Naive thymus-derived CD4-positive, alpha-beta T cell (primary cell): ENCODE data around the gene KRT6B. TPM values are rescaled to one million over a fixed set of nuclear protein-coding genes. Genes with fewer than 3 reads are reported as not detected.

Source experiments
- ATAC-seq: fragments of 150-1000 bp; cut with Tn5 transposase; 2 replicates; pipeline ENCODE4 v1.10.0; 2021; ENCODE audit warnings: mild to moderate bottlenecking, moderate library complexity
- CTCF ChIA-PET: fragments of 350-600 bp; sonication (Branson Sonifier 250); formaldehyde crosslinking; loops from one replicate; lab custom pipeline; 2021; ENCODE audit warnings: antibody characterized with exemption; lab: Charles Lee
- POLR2A ChIA-PET: fragments of 350-600 bp; sonication (Branson Sonifier 250); formaldehyde crosslinking; loops from one replicate; lab custom pipeline; 2021; ENCODE audit warnings: antibody characterized with exemption, inconsistent platforms; lab: Charles Lee
- DNase-seq, 9 donors: peaks; one replicate each; pipeline versions ENCODE4 v3.0.0 to v3.0.0-alpha.2; 2020 to 2022; ENCODE audit warnings: mixed read lengths in 1 of 9
- H3K27ac ChIP-seq: one replicate; pipeline ENCODE4 v1.7.0; 2013; ENCODE audit warnings: mild to moderate bottlenecking, low read depth, low read length, moderate library complexity
- H3K27me3 ChIP-seq, 2 donors: one replicate each; pipeline ENCODE4 v1.7.0; 2013; ENCODE audit warnings: low read length in 2 of 2, mild to moderate bottlenecking in 2 of 2, moderate library complexity in 2 of 2; ENCODE audit not compliant: control insufficient read depth in 2 of 2, insufficient read depth in 2 of 2
- H3K36me3 ChIP-seq, 3 experiments: 1 replicate in 2 of 3; 2 replicates in 1 of 3; pipeline ENCODE4 v1.7.0; 2013; ENCODE audit warnings: low read length in 3 of 3, mild to moderate bottlenecking in 3 of 3, moderate library complexity in 1 of 3; ENCODE audit not compliant: insufficient read depth in 3 of 3, control insufficient read depth in 2 of 3
- H3K4me1 ChIP-seq, 2 donors: one replicate each; pipeline ENCODE4 v1.7.0; 2013; ENCODE audit warnings: low read length in 2 of 2, mild to moderate bottlenecking in 2 of 2, moderate library complexity in 1 of 2; ENCODE audit not compliant: control insufficient read depth in 2 of 2, insufficient read depth in 2 of 2
- H3K4me3 ChIP-seq: 2 replicates; pipeline ENCODE4 v1.7.0; 2013; ENCODE audit warnings: mild to moderate bottlenecking, low read length
- H3K9me3 ChIP-seq, 3 experiments: 1 replicate in 2 of 3; 2 replicates in 1 of 3; pipeline ENCODE4 v1.7.0; 2013; ENCODE audit warnings: low read length in 3 of 3; ENCODE audit not compliant: control insufficient read depth in 2 of 3
- H3K27ac Mint-ChIP-seq, 9 donors: one replicate each; pipeline ENCODE4 v1.8.0; 2020 to 2022; ENCODE audit warnings: mixed read lengths in 9 of 9, mild to moderate bottlenecking in 8 of 9, moderate library complexity in 5 of 9, inconsistent platforms in 2 of 9
- H3K27me3 Mint-ChIP-seq, 5 donors: one replicate each; pipeline ENCODE4 v1.8.0; 2021 to 2022; ENCODE audit warnings: mixed read lengths in 5 of 5, mild to moderate bottlenecking in 1 of 5
- H3K36me3 Mint-ChIP-seq, 5 donors: one replicate each; pipeline ENCODE4 v1.8.0; 2020 to 2022; ENCODE audit warnings: mixed read lengths in 5 of 5, mild to moderate bottlenecking in 3 of 5, inconsistent platforms in 1 of 5
- H3K4me1 Mint-ChIP-seq, 7 donors: one replicate each; pipeline ENCODE4 v1.8.0; 2020 to 2022; ENCODE audit warnings: mixed read lengths in 7 of 7, mild to moderate bottlenecking in 3 of 7, inconsistent platforms in 1 of 7
- H3K4me3 Mint-ChIP-seq, 10 donors: one replicate each; pipeline ENCODE4 v1.8.0; 2020 to 2022; ENCODE audit warnings: mild to moderate bottlenecking in 10 of 10, mixed read lengths in 10 of 10, moderate library complexity in 6 of 10, inconsistent platforms in 2 of 10
- H3K9me3 Mint-ChIP-seq, 11 donors: one replicate each; pipeline ENCODE4 v1.8.0; 2020 to 2022; ENCODE audit warnings: mixed read lengths in 11 of 11, mild to moderate bottlenecking in 4 of 11, inconsistent platforms in 1 of 11, moderate library complexity in 1 of 11
- intact Hi-C, 2 donors: fragments of 100-400 bp; cut with micrococcal nuclease; formaldehyde crosslinking; loops; one replicate each; pipeline ENCODE4 v1.15.1; 2023
- polyA plus RNA-seq, 2 donors: library from polyadenylated mRNA; unstranded; fragments of 300-500 nt; fragmentation: Illumina TruSeq; gene quantifications; one replicate each; pipeline ENCODE4 v1.2.3, GENCODE V29; 2021
- total RNA-seq, 6 experiments: library from RNA in 5 of 6; stranded (reverse) in 5 of 6; gene quantifications; 1 replicate in 5 of 6; 2 replicates in 1 of 6; pipeline ENCODE4 v1.2.3 and lab custom pipeline; 2021 to 2026

KRT6B gene
- total and polyA plus RNA-seq, 7 experiments from 2014 or later: not detected

DNA sequence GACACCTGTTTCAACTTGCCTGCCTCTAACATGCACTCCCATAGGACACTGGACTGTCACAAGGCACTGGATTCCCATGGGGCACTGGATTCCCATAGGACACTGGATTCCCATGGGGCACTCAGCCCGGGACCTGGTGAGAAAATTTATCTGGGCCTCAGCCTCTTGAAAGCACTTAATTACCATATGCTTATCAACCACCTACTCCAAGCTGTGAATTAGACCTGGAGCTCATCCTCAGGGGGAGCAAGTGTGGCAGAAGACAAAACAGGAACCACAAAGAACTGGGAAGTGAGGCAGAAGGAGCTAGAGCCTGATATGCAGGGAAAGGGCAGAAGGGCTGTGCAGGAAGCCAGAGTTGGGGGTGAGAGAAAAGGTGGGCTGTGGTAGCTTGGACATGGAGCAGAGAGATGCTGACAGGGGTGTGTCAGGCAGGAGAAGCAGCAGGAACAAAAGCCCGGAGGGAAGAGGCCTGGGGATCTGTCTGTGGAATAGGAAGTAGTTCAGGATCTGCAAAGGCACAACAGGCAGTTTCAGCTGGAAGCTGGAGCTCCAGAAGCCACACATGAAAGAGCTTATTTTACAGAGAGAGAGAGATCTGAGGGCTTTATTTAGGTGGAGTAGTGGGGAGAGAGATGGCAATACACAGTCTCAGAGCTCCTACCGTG, 48.9 kb downstream of the KRT6B start:
- Mint-ChIP-seq H3K9me3 (no peaks in the 10 kb centered on the region), H3K36me3 (peaks cover 0 to 3% (median 0%) of the 10 kb centered on the region in 5 donors), H3K27ac (no peak overlapping the region), H3K4me3 (no peak overlapping the region), H3K27me3 (peaks cover 0 to 20% (median 0%) of the 10 kb centered on the region in 5 donors), H3K4me1 (peaks cover 0 to 2% (median 0%) of the 10 kb centered on the region in 7 donors)
- no peaks in the 10 kb centered on the region for H3K27me3 ChIP-seq
- DNase-seq (no peak), ATAC-seq (no peak)
- CTCF ChIA-PET: interaction anchor here (1.0 kb wide), 1 partner anchor 103 kb away, joined by 3 read pairs; no protein-coding TSS in a partner anchor
- H3K36me3 ChIP-seq: no peaks in the 10 kb centered on the region
- no peaks in the 10 kb centered on the region for H3K4me1 ChIP-seq
- H3K9me3 ChIP-seq: no peaks in the 10 kb centered on the region
- no peak overlapping the region for H3K4me3 ChIP-seq
- intact Hi-C loops: no loop called here
- POLR2A ChIA-PET: no interaction called here
- no peak overlapping the region for H3K27ac ChIP-seq

DNA sequence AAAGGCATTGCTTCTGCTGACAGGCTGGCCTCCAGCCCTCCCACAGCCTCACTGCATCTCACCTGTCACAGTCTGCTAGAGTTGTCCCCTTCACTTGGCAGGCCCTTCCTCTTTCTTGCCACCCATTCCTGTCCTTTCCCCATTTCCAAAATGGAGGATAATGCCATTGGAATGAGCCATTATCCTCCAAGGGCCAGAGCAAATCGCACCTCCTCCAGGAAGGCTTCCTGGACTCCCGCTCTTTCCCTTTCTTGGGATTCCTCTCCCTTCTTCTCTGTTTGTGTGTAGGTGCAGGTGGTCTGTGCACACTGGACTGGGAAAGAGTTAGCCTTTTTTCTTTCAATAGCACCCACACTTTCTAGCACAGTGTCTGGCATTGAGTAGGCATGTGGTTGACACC, 49.6 kb downstream of the KRT6B start:
- no peaks in the 10 kb centered on the region for H3K36me3 Mint-ChIP-seq
- no peak overlapping the region for H3K27ac ChIP-seq
- H3K36me3 ChIP-seq: no peaks in the 10 kb centered on the region
- H3K9me3 ChIP-seq: no peaks in the 10 kb centered on the region
- H3K27ac Mint-ChIP-seq: no peak overlapping the region
- ATAC-seq (no peak), DNase-seq (no peak)
- H3K27me3 ChIP-seq: no peaks in the 10 kb centered on the region
- no peaks in the 10 kb centered on the region for H3K4me1 ChIP-seq
- CTCF ChIA-PET: no interaction called here
- POLR2A ChIA-PET: no interaction called here
- H3K4me3 Mint-ChIP-seq: no peak overlapping the region
- H3K4me1 Mint-ChIP-seq: peaks cover 0 to 2% (median 0%) of the 10 kb centered on the region in 7 donors
- H3K27me3 Mint-ChIP-seq: peaks cover 0 to 16% (median 0%) of the 10 kb centered on the region in 5 donors
- intact Hi-C loops: no loop called here
- no peak overlapping the region for H3K4me3 ChIP-seq
- H3K9me3 Mint-ChIP-seq: no peaks in the 10 kb centered on the region

DNA sequence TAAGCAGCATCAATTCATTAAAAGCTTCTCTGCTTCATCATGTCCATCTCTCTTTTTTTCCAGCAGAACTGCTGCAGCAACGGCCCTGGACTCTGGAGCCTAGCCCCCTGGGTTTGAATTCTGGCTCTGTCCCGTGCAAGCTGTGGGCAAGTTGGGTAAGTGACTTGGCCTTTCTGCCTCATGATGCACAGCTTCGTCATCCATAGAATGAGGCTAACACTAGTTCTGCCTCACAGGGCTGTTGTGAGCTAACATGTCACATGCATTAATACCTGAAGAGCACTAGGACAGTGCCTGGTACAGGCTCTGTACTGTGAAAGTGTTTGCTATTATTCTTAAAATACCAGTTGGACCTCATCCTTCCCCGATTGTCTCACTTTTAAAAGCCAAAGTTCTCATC, 50.0 kb downstream of the KRT6B start:
- Histone ChIP-seq H3K36me3 (no peaks in the 10 kb centered on the region), H3K4me3 (no peak overlapping the region), H3K4me1 (no peaks in the 10 kb centered on the region), H3K27me3 (no peaks in the 10 kb centered on the region), H3K27ac (no peak overlapping the region), H3K9me3 (no peaks in the 10 kb centered on the region)
- DNase-seq (no peak), ATAC-seq (no peak)
- peaks cover 0 to 16% (median 4%) of the 10 kb centered on the region in 5 donors for H3K27me3 Mint-ChIP-seq
- ChIA-PET POLR2A (no interaction called here), CTCF (no interaction called here)
- H3K4me1 Mint-ChIP-seq: peaks cover 0 to 2% (median 0%) of the 10 kb centered on the region in 7 donors
- intact Hi-C loops: no loop called here
- no peak overlapping the region for H3K27ac Mint-ChIP-seq
- peaks cover 0 to 2% (median 0%) of the 10 kb centered on the region in 11 donors for H3K9me3 Mint-ChIP-seq
- no peaks in the 10 kb centered on the region for H3K36me3 Mint-ChIP-seq
- H3K4me3 Mint-ChIP-seq: no peak overlapping the region

DNA sequence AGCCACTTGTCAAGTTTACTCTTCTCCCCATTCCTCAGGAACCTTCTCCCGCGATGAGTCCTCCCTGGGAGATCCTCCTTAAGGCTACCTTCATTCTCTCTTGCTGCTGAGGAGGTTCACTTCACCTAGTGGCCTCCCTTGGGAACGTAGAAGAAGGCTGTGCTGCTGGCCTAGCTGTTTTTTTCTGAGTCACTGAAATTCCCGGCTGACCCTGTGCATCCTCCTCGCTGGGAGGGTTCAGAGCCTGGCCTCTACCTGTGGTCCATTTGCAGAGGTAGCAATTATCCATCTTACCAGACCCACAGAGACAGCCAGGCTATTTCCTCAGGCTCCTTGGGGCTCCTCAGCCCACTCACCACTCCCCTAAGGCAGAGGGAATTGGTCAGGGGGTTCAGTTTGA, 50.4 kb downstream of the KRT6B start:
- H3K36me3 Mint-ChIP-seq: no peaks in the 10 kb centered on the region
- H3K4me3 Mint-ChIP-seq: no peak overlapping the region
- Histone ChIP-seq H3K4me3 (no peak overlapping the region), H3K27ac (no peak overlapping the region), H3K4me1 (no peaks in the 10 kb centered on the region), H3K27me3 (no peaks in the 10 kb centered on the region), H3K36me3 (no peaks in the 10 kb centered on the region), H3K9me3 (no peaks in the 10 kb centered on the region)
- H3K27me3 Mint-ChIP-seq: peaks cover 0 to 16% (median 5%) of the 10 kb centered on the region in 5 donors
- peaks cover 0 to 2% (median 0%) of the 10 kb centered on the region in 11 donors for H3K9me3 Mint-ChIP-seq
- DNase-seq (no peak), ATAC-seq (no peak)
- ChIA-PET POLR2A (no interaction called here), CTCF (interaction anchor here (0.5 kb wide), 1 partner anchor 123 kb away, joined by 3 read pairs; no protein-coding TSS in a partner anchor)
- no peak overlapping the region for H3K27ac Mint-ChIP-seq
- intact Hi-C loops: no loop called here
- H3K4me1 Mint-ChIP-seq: peaks cover 0 to 2% (median 0%) of the 10 kb centered on the region in 7 donors

DNA sequence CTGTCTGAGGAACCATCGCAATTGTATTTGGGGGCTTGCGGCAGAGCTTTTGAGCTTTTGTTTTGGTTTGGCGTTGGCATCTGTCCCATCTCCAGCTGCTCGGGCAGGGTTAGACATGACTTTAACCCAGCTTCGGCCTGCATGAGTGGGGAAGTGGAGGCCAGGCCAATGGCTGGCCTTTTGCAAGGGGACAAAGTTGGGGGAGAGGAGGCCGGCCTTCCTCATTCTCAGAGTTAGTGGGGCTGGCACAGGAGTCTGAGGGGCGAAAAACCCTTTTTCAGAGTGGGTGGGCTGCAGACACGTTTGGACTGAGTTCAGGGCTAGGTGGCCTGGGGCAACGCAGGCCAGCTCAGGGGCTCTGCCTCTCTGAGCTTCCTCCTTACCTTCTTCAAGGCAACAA, 51.0 kb downstream of the KRT6B start:
- H3K9me3 Mint-ChIP-seq: peaks cover 0 to 2% (median 0%) of the 10 kb centered on the region in 11 donors
- DNase-seq: no peak
- intact Hi-C loops: no loop called here
- no peak overlapping the region for H3K27ac Mint-ChIP-seq
- no peaks in the 10 kb centered on the region for H3K4me1 ChIP-seq
- H3K4me3 ChIP-seq: no peak overlapping the region
- H3K4me3 Mint-ChIP-seq: no peak overlapping the region
- ChIA-PET CTCF (interaction anchor here (0.5 kb wide), 1 partner anchor 123 kb away, joined by 3 read pairs; no protein-coding TSS in a partner anchor), POLR2A (no interaction called here)
- no peaks in the 10 kb centered on the region for H3K27me3 ChIP-seq
- no peak overlapping the region for H3K27ac ChIP-seq
- no peak for ATAC-seq
- peaks cover 0 to 2% (median 0%) of the 10 kb centered on the region in 7 donors for H3K4me1 Mint-ChIP-seq
- H3K9me3 ChIP-seq: no peaks in the 10 kb centered on the region
- peaks cover 0 to 16% (median 5%) of the 10 kb centered on the region in 5 donors for H3K27me3 Mint-ChIP-seq
- no peaks in the 10 kb centered on the region for H3K36me3 ChIP-seq
- no peaks in the 10 kb centered on the region for H3K36me3 Mint-ChIP-seq

DNA sequence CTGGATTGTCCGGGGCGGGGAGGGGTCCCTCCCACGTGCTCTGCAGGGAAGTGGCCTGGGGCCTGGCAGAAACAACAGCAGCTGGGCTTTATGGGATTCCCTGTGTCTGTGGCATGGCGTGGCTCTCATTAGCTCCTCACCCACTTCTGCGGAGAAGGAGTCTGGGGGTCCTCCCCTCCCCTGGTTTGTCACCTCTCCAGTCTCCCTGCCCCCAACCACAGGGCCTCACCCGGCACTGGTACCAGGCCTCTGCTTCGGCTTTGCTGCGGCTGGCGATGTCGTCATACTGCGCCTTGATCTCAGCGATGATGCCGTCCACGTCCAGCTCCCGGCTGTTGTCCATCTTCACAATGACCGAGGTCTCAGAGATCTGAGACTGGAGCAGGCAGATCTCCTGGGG, 52.2 kb downstream of the KRT6B start:
- no peak overlapping the region for H3K4me3 Mint-ChIP-seq
- CTCF ChIA-PET: interaction anchor here (0.8 kb wide), 1 partner anchor 100 kb away, joined by 3 read pairs; no protein-coding TSS in a partner anchor

More for the DNA sequence above, 52.2 kb downstream of the KRT6B start:
- ATAC-seq (no peak), DNase-seq (no peak)
- intact Hi-C loops: no loop called here
- H3K9me3 Mint-ChIP-seq: peaks cover 0 to 2% (median 0%) of the 10 kb centered on the region in 11 donors
- H3K27me3 ChIP-seq: no peaks in the 10 kb centered on the region
- no peak overlapping the region for H3K27ac Mint-ChIP-seq
- H3K4me3 ChIP-seq: no peak overlapping the region
- H3K27me3 Mint-ChIP-seq: peaks cover 0 to 19% (median 5%) of the 10 kb centered on the region in 5 donors
- H3K9me3 ChIP-seq: no peaks in the 10 kb centered on the region
- H3K4me1 ChIP-seq: no peaks in the 10 kb centered on the region
- no peaks in the 10 kb centered on the region for H3K36me3 ChIP-seq
- peaks cover 0 to 2% (median 0%) of the 10 kb centered on the region in 7 donors for H3K4me1 Mint-ChIP-seq
- no peak overlapping the region for H3K27ac ChIP-seq
- no peaks in the 10 kb centered on the region for H3K36me3 Mint-ChIP-seq
- POLR2A ChIA-PET: no interaction called here
